HG03103 (cell line): ENCODE measurements around the gene POU3F3.
A peak's percentile ranks its signal among the peaks of the same experiment; 100 is the strongest.

Experiments
- ATAC-seq: cut with Tn5 transposase; IDR thresholded peaks from one replicate; pipeline ENCODE4 v1.9.1; 2021; ENCODE audit warnings: low read depth; ENCODE audit not compliant: unreplicated experiment

Gene POU3F3

GRCh38 chr2:104853534-104854497 lies at the start of gene POU3F3:
Gene POU3F3 (plus strand): TSS chr2:104854115. CDS start chr2:104855511, 1,396 bp downstream.
- peak; percentile 48 for ATAC-seq

GRCh38 chr2:104804148-104804890 lies 49.6 kb upstream of the POU3F3 start:
- ATAC-seq = no peak

- no peak for ATAC-seq
Measured at GRCh38 chr2:104812286-104812685, 41.6 kb upstream of the POU3F3 start.

GRCh38 chr2:104816143-104816542 lies 37.8 kb upstream of the POU3F3 start:
- ATAC-seq = no peak

- ATAC-seq = no peak
Measured at GRCh38 chr2:104818264-104818663, 35.7 kb upstream of the POU3F3 start.

GRCh38 chr2:104820126-104820525 lies 33.8 kb upstream of the POU3F3 start:
- no peak for ATAC-seq

GRCh38 chr2:104825124-104825865 lies 28.6 kb upstream of the POU3F3 start:
- no peak for ATAC-seq

GRCh38 chr2:104826016-104826415 lies 27.9 kb upstream of the POU3F3 start:
- ATAC-seq = no peak

GRCh38 chr2:104831742-104832141 lies 22.2 kb upstream of the POU3F3 start:
- no peak for ATAC-seq

GRCh38 chr2:104834431-104835153 lies 19.3 kb upstream of the POU3F3 start:
- ATAC-seq = no peak

GRCh38 chr2:104836265-104836664 lies 17.6 kb upstream of the POU3F3 start:
- ATAC-seq = no peak

GRCh38 chr2:104836841-104837240 lies 17.1 kb upstream of the POU3F3 start:
- no peak for ATAC-seq

- ATAC-seq = no peak
Measured at GRCh38 chr2:104840156-104840555, 13.8 kb upstream of the POU3F3 start.

- ATAC-seq = no peak
Measured at GRCh38 chr2:104840893-104841585, 12.9 kb upstream of the POU3F3 start.

- ATAC-seq = no peak
Measured at GRCh38 chr2:104841744-104842143, 12.2 kb upstream of the POU3F3 start.

GRCh38 chr2:104844807-104845551 lies 8.9 kb upstream of the POU3F3 start:
- no peak for ATAC-seq

GRCh38 chr2:104845552-104845931 lies 8.4 kb upstream of the POU3F3 start:
- ATAC-seq = no peak

GRCh38 chr2:104845946-104846785 lies 7.7 kb upstream of the POU3F3 start:
- no peak for ATAC-seq
